HG03571 (cell line): ENCODE results near the gene TBCD.

ENCODE experiments used
- ATAC-seq: cut with Tn5 transposase; IDR thresholded peaks from one replicate; pipeline ENCODE4 v1.9.1; 2021; ENCODE audit not compliant: unreplicated experiment

The TBCD gene

DNA sequence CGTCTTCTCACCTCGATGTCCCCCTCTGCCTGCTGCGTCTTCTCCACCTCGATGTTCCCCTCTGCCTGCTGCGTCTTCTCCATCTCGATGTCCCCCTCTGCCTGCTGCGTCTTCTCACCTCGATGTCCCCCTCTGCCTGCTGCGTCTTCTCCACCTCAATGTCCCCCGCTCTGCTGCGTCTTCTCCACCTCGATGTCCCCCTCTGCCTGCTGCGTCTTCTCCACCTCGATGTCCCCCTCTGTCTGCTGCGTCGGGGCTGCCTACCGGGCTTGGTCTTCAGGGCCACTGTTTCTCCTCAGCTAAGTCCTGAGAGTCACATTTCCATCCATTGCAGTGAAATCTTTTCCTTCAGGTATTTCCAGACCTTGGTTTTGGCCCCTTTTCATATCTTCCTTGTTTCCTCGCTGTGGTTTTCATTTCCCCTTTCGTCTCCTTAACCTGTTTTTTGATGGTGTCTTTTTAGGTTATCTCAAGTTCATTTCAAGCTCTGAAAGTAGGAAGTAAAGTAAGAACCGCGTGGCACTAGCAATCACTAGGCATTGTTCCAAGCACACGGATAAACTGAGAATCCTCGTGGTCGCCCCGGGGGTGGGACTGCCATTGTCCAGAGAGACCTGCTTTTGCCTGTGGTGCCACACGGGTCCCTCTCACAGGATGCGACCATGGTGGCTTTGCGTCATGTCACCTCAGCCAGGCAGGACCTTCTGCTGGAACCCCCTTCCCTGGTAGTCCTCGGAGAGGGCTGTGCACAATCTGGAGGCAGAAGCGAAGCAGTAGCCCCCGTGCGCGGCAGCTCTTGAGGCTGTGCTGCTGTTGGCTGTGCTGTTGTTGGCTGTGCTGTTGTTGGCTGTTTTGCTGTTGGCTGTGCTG is 97.4 kb downstream of the TBCD start:
- no peak for ATAC-seq

DNA sequence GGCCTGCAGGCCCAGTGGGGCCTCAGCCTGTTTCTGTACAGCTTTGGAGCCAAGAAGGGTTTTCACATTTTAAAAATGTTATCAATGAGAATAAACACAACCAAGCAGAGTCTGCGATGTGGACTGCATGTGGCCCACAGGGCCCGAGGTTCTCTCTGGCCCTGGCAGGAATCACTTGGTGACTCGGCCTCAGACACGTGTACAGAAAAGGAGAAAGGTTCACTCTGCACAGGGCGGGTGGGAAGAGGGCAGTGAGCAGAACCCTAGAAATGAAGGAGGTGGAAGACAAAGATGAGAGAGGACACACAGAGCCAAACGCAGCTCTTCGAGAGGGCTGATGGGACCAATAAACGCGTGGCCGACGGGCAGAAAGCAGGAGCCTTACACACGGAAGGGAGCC is 99.5 kb downstream of the TBCD start:
- ATAC-seq = no peak

DNA sequence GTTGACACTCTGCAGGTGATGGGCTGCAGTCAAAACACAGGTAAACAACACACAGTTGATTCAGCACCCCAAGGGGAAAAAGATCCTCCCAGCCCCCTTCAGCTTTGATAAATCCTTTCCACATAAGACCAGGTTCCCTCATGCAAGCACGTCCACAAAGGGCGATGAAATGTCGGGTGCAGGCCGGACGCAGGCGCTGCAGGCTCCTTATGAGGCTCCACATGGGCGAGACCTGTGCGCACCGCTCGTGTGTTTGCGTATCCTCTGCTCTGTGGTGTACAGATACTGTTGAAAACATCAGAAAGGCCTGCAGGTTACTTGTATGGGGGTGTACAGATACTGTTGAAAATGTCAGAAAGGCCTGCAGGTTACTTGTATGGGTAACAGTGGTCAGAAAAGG is 102.4 kb downstream of the TBCD start:
- ATAC-seq = no peak

DNA sequence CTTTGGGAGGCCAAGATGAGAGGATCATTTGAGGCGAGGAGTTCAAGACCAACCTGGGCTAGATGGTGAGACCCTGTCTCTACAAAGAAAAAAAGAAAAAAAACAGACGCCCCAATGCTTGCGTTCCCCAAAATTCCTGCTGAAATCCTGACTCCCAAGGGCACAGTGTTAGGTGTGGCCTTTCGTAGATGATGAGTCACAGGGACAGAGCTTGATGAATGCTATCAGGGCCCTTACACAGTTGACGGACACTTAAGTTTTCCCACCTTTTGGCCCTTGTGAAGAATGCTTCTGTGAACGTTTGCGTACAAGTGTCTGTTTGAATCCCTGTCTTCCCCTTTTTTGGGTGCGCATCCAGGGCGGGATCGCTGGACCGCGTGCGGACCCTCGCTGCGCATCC is 104.5 kb downstream of the TBCD start:
- ATAC-seq = no peak

GRCh38 chr17:82858376-82859126 is 106.7 kb downstream of the TBCD start:
- ATAC-seq = no peak

DNA sequence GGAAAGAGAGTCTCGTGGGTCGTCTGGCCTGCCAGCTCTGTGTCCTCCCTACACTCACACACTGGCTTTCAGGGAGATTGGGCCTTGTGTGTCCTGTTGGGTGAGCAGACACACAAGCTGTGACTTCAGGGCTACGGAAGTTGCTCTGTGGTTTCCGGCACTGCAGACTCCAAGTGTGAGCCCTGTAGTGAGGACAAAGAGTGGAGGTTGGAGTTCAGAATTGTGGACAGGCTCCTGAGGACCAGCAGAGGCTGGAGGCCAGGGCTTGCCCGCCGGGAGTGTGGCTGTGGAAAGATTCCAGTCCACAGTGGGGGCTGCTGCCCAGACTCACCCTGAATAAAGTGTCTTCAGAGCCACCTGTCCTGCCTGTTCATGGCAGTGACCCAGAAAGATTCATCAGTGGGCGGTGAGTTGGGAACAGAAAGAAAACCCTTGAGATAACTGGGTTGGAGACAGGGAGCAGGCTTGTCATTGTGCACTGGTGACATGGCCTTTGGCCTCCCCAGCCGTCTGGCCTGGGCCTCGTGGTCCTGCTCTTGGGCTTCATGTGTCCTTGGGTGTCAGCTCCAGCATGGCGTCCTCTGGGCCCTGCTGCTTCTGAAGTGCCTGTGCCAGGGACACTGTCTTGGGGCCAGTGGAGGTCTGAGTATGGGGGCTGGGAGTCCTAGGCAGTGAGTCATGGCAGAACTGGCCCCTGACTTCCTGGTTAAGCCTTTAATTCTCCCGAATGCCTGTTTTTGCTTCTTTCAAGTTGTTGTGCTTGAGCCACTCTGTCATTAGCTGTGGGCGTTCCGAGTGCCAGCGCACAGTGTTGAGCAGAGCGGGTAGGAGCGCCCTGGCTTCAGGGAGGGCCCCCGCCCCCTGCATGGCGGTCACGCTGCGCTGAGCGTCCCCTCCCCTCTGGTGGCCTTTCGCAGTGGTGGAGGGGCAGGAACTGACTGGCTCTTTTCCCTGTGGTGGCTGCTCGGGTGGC is 107.9 kb downstream of the TBCD start:
- no peak for ATAC-seq

- ATAC-seq = no peak
These were observed 108.9 kb downstream of the TBCD start for GRCh38 chr17:82860606-82861392.

DNA sequence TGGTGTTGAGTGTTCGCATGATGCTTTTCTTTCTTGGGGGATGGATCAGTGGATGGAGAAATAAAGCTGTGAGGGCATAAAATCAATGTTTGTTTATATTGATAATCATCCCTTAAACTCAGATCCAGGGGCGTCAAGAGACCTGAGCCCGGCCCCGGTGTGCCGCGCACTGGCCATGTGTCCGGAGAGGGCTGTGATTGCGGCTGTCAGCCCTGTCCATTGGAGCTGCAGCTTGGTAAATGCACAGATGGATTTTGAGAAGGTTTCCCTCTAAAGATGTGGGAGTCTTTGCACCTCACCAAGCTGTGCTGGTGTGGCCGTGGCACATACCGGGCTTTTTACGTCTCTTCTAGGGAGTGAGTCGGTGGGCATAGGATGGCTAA is 109.5 kb downstream of the TBCD start:
- ATAC-seq = no peak

DNA sequence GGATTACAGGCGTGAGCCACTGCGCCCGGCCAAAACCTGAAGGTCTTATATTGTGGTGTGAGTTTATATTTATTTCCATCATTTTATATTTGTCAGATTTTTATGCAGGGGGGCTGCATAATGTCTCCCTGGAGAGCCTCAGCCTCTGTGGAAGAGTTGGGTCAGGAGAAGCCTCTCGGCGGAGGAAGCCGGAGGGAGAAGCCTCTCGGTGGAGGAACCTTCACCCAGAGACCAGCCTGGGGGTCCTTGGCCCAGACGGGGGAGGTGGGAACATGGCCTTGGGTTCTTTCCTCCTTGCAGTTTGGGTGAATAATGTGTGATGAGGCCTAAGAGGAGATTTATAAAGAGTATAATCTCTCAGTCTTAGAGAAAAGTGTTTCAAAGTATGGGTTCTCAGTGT is 110.3 kb downstream of the TBCD start:
- no peak for ATAC-seq

- no peak for ATAC-seq
These were observed 111.0 kb downstream of the TBCD start for GRCh38 chr17:82862737-82863382.

GRCh38 chr17:82863383-82863940 is 111.6 kb downstream of the TBCD start:
- ATAC-seq = no peak

GRCh38 chr17:82863941-82864712 is 112.3 kb downstream of the TBCD start:
- peak; percentile 87 for ATAC-seq

DNA sequence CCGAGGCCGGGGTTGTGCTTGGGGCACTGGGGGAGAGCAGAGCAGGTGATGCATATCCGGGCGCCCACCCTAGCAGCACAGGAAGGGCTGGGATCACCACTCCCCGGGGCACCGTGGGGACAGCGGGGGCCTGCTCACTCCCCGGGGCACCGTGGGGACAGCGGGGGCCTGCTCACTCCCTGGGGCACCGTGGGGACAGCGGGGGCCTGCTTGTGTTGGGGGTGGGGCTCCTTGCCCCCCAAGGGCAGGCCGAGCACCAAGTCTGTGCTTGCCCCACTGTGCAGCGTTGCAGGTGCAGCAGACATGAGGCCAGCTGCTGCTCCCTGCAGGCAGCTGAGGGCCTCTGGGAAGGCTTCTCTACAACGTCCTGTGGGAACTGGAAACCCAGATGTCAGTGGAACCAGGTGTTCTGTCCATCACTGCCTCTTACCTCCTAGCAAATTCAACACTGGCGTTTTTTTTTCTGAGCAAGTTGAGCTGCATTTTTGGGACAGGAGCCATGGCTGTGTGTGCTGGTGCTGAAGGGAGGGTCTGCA is 112.9 kb downstream of the TBCD start:
- no peak for ATAC-seq

DNA sequence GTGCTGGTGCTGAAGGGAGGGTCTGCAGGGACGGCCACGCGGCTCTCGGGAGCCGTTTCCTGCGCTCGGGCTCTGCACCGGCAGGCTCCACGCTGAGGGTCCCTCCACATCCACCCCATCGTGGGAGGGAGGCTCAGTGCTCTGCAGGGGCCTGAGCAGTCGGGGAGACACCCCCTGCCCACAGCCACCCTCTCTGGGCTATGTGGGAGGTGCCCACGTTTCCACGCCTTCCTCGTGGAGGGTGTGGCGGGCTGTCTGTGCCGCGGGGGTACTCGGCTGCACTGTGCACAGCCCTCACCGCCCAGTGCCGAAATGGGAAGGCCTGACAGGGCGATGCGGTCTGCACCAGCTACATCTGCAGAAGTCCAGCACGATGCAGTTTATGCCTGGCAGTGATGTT is 113.4 kb downstream of the TBCD start:
- ATAC-seq = no peak

- no peak for ATAC-seq
These were observed 114.0 kb downstream of the TBCD start for GRCh38 chr17:82865774-82866395.

DNA sequence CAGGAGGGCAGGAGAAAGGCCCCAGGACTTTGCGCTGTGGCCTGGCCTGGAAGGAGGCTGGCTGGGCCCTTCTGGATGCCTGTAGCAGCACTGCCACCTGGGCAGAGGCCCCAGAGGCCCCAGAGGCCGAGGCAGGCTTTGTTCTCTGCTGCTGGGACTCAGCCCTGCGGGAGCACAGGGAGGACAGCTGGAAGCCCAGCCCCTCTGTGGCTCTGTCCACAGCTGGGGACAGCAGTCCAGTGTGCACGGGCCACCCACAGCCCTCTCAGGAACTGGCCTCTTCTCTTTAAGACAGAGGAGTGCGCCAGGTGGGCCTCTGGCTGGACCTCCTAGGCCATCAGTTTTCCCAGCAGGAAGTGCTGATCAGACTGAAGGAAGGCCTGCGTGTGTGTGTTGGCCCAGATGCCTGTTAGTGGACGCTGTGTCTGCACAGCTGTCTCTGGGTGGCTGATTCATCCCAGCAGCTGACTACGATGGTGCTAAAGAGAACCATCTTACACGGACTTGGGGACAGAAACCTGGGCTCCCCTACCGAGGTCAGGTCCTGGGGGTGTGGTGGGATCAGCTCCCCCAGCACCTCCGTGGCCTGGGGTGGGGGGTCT is 114.8 kb downstream of the TBCD start:
- no peak for ATAC-seq

DNA sequence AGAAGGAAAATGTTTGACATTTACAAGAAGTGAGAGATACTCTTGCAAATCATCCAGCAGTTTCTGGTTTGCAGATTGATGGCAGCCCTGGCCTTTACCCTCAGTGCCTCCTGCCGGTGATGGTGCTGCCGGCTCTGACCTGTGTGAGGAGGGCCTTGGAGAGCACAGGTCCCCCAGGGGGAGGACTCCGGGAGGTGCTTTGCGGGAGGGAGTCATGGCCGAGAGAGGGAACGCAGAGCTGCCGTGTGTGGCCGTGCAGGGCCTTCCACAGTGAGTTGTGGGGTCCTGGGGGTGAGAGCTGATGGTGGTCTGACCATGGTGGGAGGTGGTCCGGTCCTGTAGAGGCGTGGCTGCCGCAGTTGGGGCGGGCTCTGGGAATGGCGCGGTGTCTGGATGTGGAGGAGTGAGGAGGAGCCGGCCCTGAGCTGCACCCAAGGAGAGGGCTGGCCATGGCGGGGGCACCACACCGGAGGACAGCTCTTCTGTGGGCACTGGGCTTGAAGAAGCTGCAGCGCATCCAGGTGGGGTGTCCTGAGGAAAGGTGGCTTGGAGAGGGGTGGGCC is 116.0 kb downstream of the TBCD start:
- ATAC-seq = no peak
